H1 (cell line): ENCODE data around the gene PLA2G15. TPM values are rescaled to one million over a fixed set of nuclear protein-coding genes. Genes with fewer than 3 reads are reported as not detected.

Experiments used
- CTCF ChIA-PET: fragments of 300-600 bp; sonication (Branson Sonifier 250); formaldehyde crosslinking; loops from one replicate; lab custom pipeline; 2021; ENCODE audit not compliant: partially characterized antibody; lab: Charles Lee
- POLR2A ChIA-PET: fragments of 300-600 bp; sonication (Branson Sonifier 250); formaldehyde crosslinking; loops from one replicate; lab custom pipeline; 2021; ENCODE audit warnings: inconsistent platforms; ENCODE audit not compliant: partially characterized antibody; lab: Charles Lee
- DNase-seq, 2 experiments: peaks; one replicate each; pipeline versions ENCODE4 v3.0.0 to v3.0.0-alpha.2; 2010 to 2022; ENCODE audit warnings: low spot score in 2 of 2, low read depth in 1 of 2, mixed read lengths in 1 of 2
- FAIRE-seq: peaks from 2 replicates; lab custom pipeline; 2011; peaks lifted over from hg19 to GRCh38; lab: Jason Lieb, UNC
- H2AFZ ChIP-seq: 2 replicates; pipeline ENCODE4 v1.8.1; 2012; ENCODE audit warnings: low read length, inconsistent platforms
- H2AK5ac ChIP-seq: 2 replicates; pipeline ENCODE4 v1.6.1; 2013; ENCODE audit warnings: low read depth, low read length
- H2BK120ac ChIP-seq: replicated peaks from 2 replicates; pipeline ENCODE3; 2013; ENCODE audit warnings: low read depth, low read length, inconsistent platforms
- H2BK12ac ChIP-seq: 2 replicates; pipeline ENCODE4 v1.6.1; 2013; ENCODE audit warnings: low read depth, low read length
- H2BK15ac ChIP-seq: 2 replicates; pipeline ENCODE4 v1.6.1; 2013; ENCODE audit warnings: low read length
- H2BK20ac ChIP-seq: 2 replicates; pipeline ENCODE4 v1.6.1; 2013; ENCODE audit warnings: low read length
- H2BK5ac ChIP-seq: 2 replicates; pipeline ENCODE4 v1.6.1; 2013; ENCODE audit warnings: low read depth, low read length
- H3K14ac ChIP-seq: 2 replicates; pipeline ENCODE4 v1.6.1; 2013; ENCODE audit warnings: inconsistent platforms; ENCODE audit not compliant: insufficient read length
- H3K18ac ChIP-seq: 2 replicates; pipeline ENCODE4 v1.6.1; 2013; ENCODE audit warnings: low read length; ENCODE audit errors: extremely low read depth
- H3K23ac ChIP-seq: 2 replicates; pipeline ENCODE4 v1.6.1; 2013; ENCODE audit warnings: inconsistent platforms; ENCODE audit not compliant: insufficient read length
- H3K23me2 ChIP-seq: 2 replicates; pipeline ENCODE4 v1.6.1; 2013; ENCODE audit warnings: low read depth, low read length
- H3K27ac ChIP-seq: 2 replicates; pipeline ENCODE4 v1.6.1; 2011; ENCODE audit warnings: low read depth, low read length, inconsistent platforms
- H3K27me3 ChIP-seq, 4 experiments: replicated peaks in 1 of 4; 1 replicate in 1 of 4; 2 replicates in 3 of 4; pipeline versions ENCODE4 v1.6.1 to v1.8.1; 2011 to 2013; ENCODE audit warnings: low read length in 3 of 4, mild to moderate bottlenecking in 3 of 4, inconsistent platforms in 2 of 4, mixed read lengths in 2 of 4, moderate library complexity in 1 of 4; ENCODE audit not compliant: control insufficient read depth in 3 of 4, insufficient read depth in 3 of 4; ENCODE audit errors: extremely low read depth in 1 of 4
- H3K36me3 ChIP-seq, 4 experiments: 2 replicates each; pipeline versions ENCODE4 v1.6.1 to v1.8.1; 2011 to 2013; ENCODE audit warnings: mild to moderate bottlenecking in 4 of 4, low read length in 3 of 4, moderate library complexity in 2 of 4, control low read depth in 1 of 4, inconsistent platforms in 1 of 4; ENCODE audit not compliant: insufficient read depth in 4 of 4, control insufficient read depth in 2 of 4
- H3K4ac ChIP-seq: replicated peaks from 2 replicates; pipeline ENCODE3; 2013; ENCODE audit warnings: low read length, low read depth, mixed read lengths, inconsistent platforms; ENCODE audit not compliant: insufficient read length
- H3K4me1 ChIP-seq, 4 experiments: replicated peaks in 1 of 4; 1 replicate in 1 of 4; 2 replicates in 3 of 4; pipeline versions ENCODE4 v1.6.1 to v1.8.1; 2011 to 2013; ENCODE audit warnings: low read length in 3 of 4, inconsistent platforms in 2 of 4, mixed read lengths in 1 of 4; ENCODE audit not compliant: insufficient read depth in 4 of 4, control insufficient read depth in 3 of 4
- H3K4me2 ChIP-seq, 2 experiments: 2 replicates each; pipeline versions ENCODE4 v1.6.1 to v1.8.1; 2011 to 2013; ENCODE audit warnings: low read depth in 2 of 2, low read length in 2 of 2, control low read depth in 1 of 2, inconsistent platforms in 1 of 2, mild to moderate bottlenecking in 1 of 2; ENCODE audit not compliant: insufficient read depth in 1 of 2
- H3K4me3 ChIP-seq, 4 experiments: fragments of 200-600, 300-600 bp in 1 of 4; sonication (generic), shearing (Covaris generic), sonication (Bioruptor Twin) in 1 of 4; 2 replicates each; pipeline versions ENCODE4 v1.5.1 to v1.8.1; 2011 to 2016; ENCODE audit warnings: low read length in 4 of 4, low read depth in 3 of 4, control low read depth in 2 of 4, inconsistent platforms in 2 of 4, mild to moderate bottlenecking in 2 of 4, mixed read lengths in 1 of 4, moderate library complexity in 1 of 4; ENCODE audit not compliant: insufficient read depth in 2 of 4; ENCODE audit errors: extremely low read depth in 1 of 4
- H3K56ac ChIP-seq: replicated peaks from 2 replicates; pipeline ENCODE3; 2013; ENCODE audit warnings: low read depth, mild to moderate bottlenecking, mixed read lengths, low read length, inconsistent platforms; ENCODE audit not compliant: insufficient read length
- H3K79me1 ChIP-seq: 2 replicates; pipeline ENCODE4 v1.6.1; 2013; ENCODE audit warnings: low read depth, low read length, control low read depth
- H3K79me2 ChIP-seq, 2 experiments: 2 replicates each; pipeline versions ENCODE4 v1.6.1 to v1.8.1; 2012 to 2013; ENCODE audit warnings: low read length in 2 of 2, mild to moderate bottlenecking in 2 of 2, inconsistent platforms in 1 of 2; ENCODE audit not compliant: insufficient read depth in 2 of 2, control insufficient read depth in 1 of 2
- H3K9ac ChIP-seq, 4 experiments: replicated peaks in 1 of 4; 1 replicate in 1 of 4; 2 replicates in 3 of 4; pipeline versions ENCODE4 v1.6.1 to v1.8.1; 2011 to 2013; ENCODE audit warnings: low read depth in 3 of 4, low read length in 3 of 4, control low read depth in 2 of 4, mild to moderate bottlenecking in 2 of 4, moderate library complexity in 2 of 4, inconsistent platforms in 1 of 4; ENCODE audit errors: extremely low read depth in 1 of 4
- H3K9me3 ChIP-seq, 2 experiments: 2 replicates each; pipeline versions ENCODE4 v1.6.1 to v1.8.1; 2012 to 2013; ENCODE audit warnings: mild to moderate bottlenecking in 2 of 2, moderate library complexity in 2 of 2, control low read depth in 1 of 2, inconsistent platforms in 1 of 2, low read depth in 1 of 2, low read length in 1 of 2, mixed read lengths in 1 of 2; ENCODE audit not compliant: insufficient read depth in 2 of 2
- H4K20me1 ChIP-seq, 2 experiments: replicated peaks in 1 of 2; 2 replicates each; pipeline versions ENCODE3 to v1.8.1; 2011 to 2013; ENCODE audit warnings: inconsistent platforms in 2 of 2, low read length in 2 of 2, mild to moderate bottlenecking in 1 of 2; ENCODE audit not compliant: insufficient read depth in 2 of 2, control insufficient read depth in 1 of 2
- H4K5ac ChIP-seq: 2 replicates; pipeline ENCODE4 v1.6.1; 2013; ENCODE audit warnings: low read length, low read depth, mixed read lengths, inconsistent platforms; ENCODE audit not compliant: insufficient read length
- H4K8ac ChIP-seq: 2 replicates; pipeline ENCODE4 v1.8.0; 2013; ENCODE audit warnings: mild to moderate bottlenecking, moderate library complexity, low read length, inconsistent platforms; ENCODE audit not compliant: insufficient read depth; ENCODE audit errors: extremely low read depth
- H4K91ac ChIP-seq: replicated peaks from 2 replicates; pipeline ENCODE3; 2013; ENCODE audit warnings: low read length, mixed read lengths, inconsistent platforms; ENCODE audit not compliant: insufficient read length
- ASH2L ChIP-seq: fragments of 200-600, 300-600 bp; sonication (generic); IDR thresholded peaks from one replicate; pipeline ENCODE4 v1.7.1; 2017; ENCODE audit warnings: low read length
- BRCA1 ChIP-seq: IDR thresholded peaks from 2 replicates; pipeline ENCODE4 v1.6.1; 2012; ENCODE audit warnings: low read depth, low read length, improper control_type of control experiment
- CHD1 ChIP-seq: IDR thresholded peaks from 2 replicates; pipeline ENCODE4 v1.6.1; 2012; ENCODE audit warnings: low read depth, low read length, improper control_type of control experiment
- HDAC2 ChIP-seq, 2 experiments: fragments of 300-600 bp in 1 of 2; sonication (generic) in 1 of 2; IDR thresholded peaks; 2 replicates each; pipeline ENCODE4 v1.6.1; 2011 to 2012; ENCODE audit warnings: low read depth in 2 of 2, low read length in 2 of 2, mild to moderate bottlenecking in 2 of 2, moderate library complexity in 2 of 2, borderline replicate concordance in 1 of 2, inconsistent platforms in 1 of 2
- POLR2AphosphoS5 ChIP-seq: IDR thresholded peaks from 2 replicates; pipeline ENCODE4 v1.6.1; 2011; ENCODE audit warnings: low read depth, low read length
- SP1 ChIP-seq: IDR thresholded peaks from 2 replicates; pipeline ENCODE4 v1.6.1; 2011; ENCODE audit warnings: low read depth, low read length
- WGBS, 2 experiments: shearing (Covaris generic) in 1 of 2; methylation state at CpG; one replicate each; pipeline versions ENCODE4 v1.1.6 to v1.1.7; 2013 to 2015; ENCODE audit warnings: low lambda C conversion rate in 2 of 2, mixed read lengths in 2 of 2, inconsistent platforms in 1 of 2, low coverage in 1 of 2, missing lambda C conversion rate in 1 of 2; ENCODE audit not compliant: insufficient replicate concordance in 2 of 2, insufficient coverage in 1 of 2, insufficient read length in 1 of 2; ENCODE audit errors: extremely low coverage in 1 of 2, missing lambda C conversion rate in 1 of 2; 5-methylcytosine and 5-hydroxymethylcytosine counted together
- polyA plus RNA-seq, 7 experiments: library from polyadenylated mRNA; depleted of rRNA in 3 of 7; stranded (reverse) in 5 of 7; unstranded in 2 of 7; fragments of >200 nt in 5 of 7; fragments of 200-250 nt in 2 of 7; gene quantifications; 1 replicate in 5 of 7; 2 replicates in 1 of 7; 4 replicates in 1 of 7; pipeline versions ENCODE4 v1.2.1 to v1.2.3, GENCODE V29; 2011 to 2013; ENCODE audit warnings: missing spikeins in 2 of 7, mixed read lengths in 2 of 7
- total RNA-seq: library from RNA; stranded (reverse); fragmentation: NEBNext Ultra II Directional; extraction: Animal tissue kit (Norgen Biotek cat#: 25700); gene quantifications from 2 replicates; pipeline ENCODE4 v1.2.1, GENCODE V29; 2021

PLA2G15 gene
- total and polyA plus RNA-seq, 2 of the 8 experiments (the other 6 are each of a cell fraction or from before 2014, with no cell fraction given), result 11.2 to 12.0 TPM

- peaks cover 2 to 13% of the 10 kb centered on the region in 2 experiments for H4K20me1 ChIP-seq
- H4K8ac ChIP-seq, result no peak overlapping the region
- no peak overlapping the region for H2AK5ac ChIP-seq
- no peak overlapping the region for H3K4me3 ChIP-seq
- 0 out of 2 replicates have a peak, but pooled peaks cover 3% of the 10 kb centered on the region for H3K79me1 ChIP-seq
- H3K23me2 ChIP-seq, result no peaks in the 10 kb centered on the region; the same call in 1 of the 2 replicates
- no peak for DNase-seq
- no peak overlapping the region for H3K4me2 ChIP-seq
- H2BK20ac ChIP-seq, result no peak overlapping the region
- peaks cover 0 to 7% (median under 1%) of the 10 kb centered on the region in 4 experiments; a peak in 5 of 8 replicates for H3K36me3 ChIP-seq
- no peaks in the 10 kb centered on the region for H3K4me1 ChIP-seq
- H2BK15ac ChIP-seq, result no peak overlapping the region
- H4K5ac ChIP-seq, result no peak overlapping the region
- POLR2A ChIA-PET, result interaction anchor here (2.4 to 4.9 kb wide), 3 partner anchors 13 to 25 kb away, joined by 9 to 19 read pairs (median 11); partner anchors contain the start of genes PRMT7, SLC7A6 and SLC7A6OS
- H3K9ac ChIP-seq, result no peak overlapping the region
- no peak overlapping the region for H2BK12ac ChIP-seq
- no peak overlapping the region for H3K18ac ChIP-seq
- H3K27me3 ChIP-seq, result no peaks in the 10 kb centered on the region
- H3K79me2 ChIP-seq, result no peaks in the 10 kb centered on the region
- 91% methylated on average over 10 of the region's 12 CpGs; no CpG with 5 or more reads in 1 of the 2 experiments for WGBS, 2 experiments
- H3K56ac ChIP-seq, result no peak overlapping the region
- no peak overlapping the region for H2BK5ac ChIP-seq
- H3K23ac ChIP-seq, result no peak overlapping the region
- CTCF ChIA-PET, result interaction anchor here (1.3 to 20.4 kb wide), 4 partner anchors 9 to 25 kb away, joined by 3 to 233 read pairs (median 8); partner anchors contain the start of gene SLC7A6
- H3K9me3 ChIP-seq, result no peaks in the 10 kb centered on the region
- no peak overlapping the region for H3K14ac ChIP-seq
- no peak overlapping the region for H2BK120ac ChIP-seq
- H3K27ac ChIP-seq, result no peak overlapping the region
- H4K91ac ChIP-seq, result no peak overlapping the region
- H3K4ac ChIP-seq, result no peak overlapping the region
- H2AFZ ChIP-seq, result no peak overlapping the region
- FAIRE-seq, result no peak
- TF ChIP-seq ASH2L (no peak), POLR2AphosphoS5 (no peak), CHD1 (no peak), SP1 (no peak), HDAC2 (IDR thresholded peaks at IDR 0.05; ENCODE audit: borderline replicate concordance in 1 of 2, low read depth in 2 of 2, low read length in 2 of 2) (no peak), BRCA1 (no peak)
Measured at GRCh38 chr16:68286153-68287074, 41.2 kb downstream of the PLA2G15 start.
